Activated CD8-positive, alpha-beta memory T cell treated with anti-CD3 and anti-CD28 coated beads, Interleukin-2, amount 50 U/mL, for 48 hours (primary cell): ENCODE results near the gene HAP1.
"Not testable (repeated sequence)": the region's sequence is repeated elsewhere in the genome, so short reads cannot be mapped to it uniquely, and the experiment has no call there.

ENCODE experiments used
- DNase-seq: peaks from one replicate; pipeline ENCODE4 v3.0.0-alpha.2; 2020

The HAP1 gene

GRCh38 chr17:41734139-41734948 lies at the start of gene HAP1:
Gene HAP1, minus strand, starts transcription at chr17:41734643. Its CDS starts 9 bp downstream, at chr17:41734634.
- DNase-seq: peak; percentile 65

GRCh38 chr17:41782142-41782541 lies 47.7 kb upstream of the HAP1 start:
- no peak for DNase-seq

GRCh38 chr17:41781404-41782110 lies 47.1 kb upstream of the HAP1 start:
- DNase-seq: no peak

- no peak for DNase-seq
Measured at GRCh38 chr17:41779954-41780353, 45.5 kb upstream of the HAP1 start.

GRCh38 chr17:41777574-41778188 lies 43.2 kb upstream of the HAP1 start:
- DNase-seq: no peak

GRCh38 chr17:41777157-41777573 lies 42.7 kb upstream of the HAP1 start:
- no peak for DNase-seq

GRCh38 chr17:41776262-41776900 lies 41.9 kb upstream of the HAP1 start:
- DNase-seq: not testable (repeated sequence)

GRCh38 chr17:41775394-41776226 lies 41.2 kb upstream of the HAP1 start:
- no peak for DNase-seq

- DNase-seq: no peak
Measured at GRCh38 chr17:41773731-41774193, 39.3 kb upstream of the HAP1 start.

GRCh38 chr17:41773190-41773588 lies 38.7 kb upstream of the HAP1 start:
- no peak for DNase-seq

GRCh38 chr17:41772586-41773189 lies 38.2 kb upstream of the HAP1 start:
- no peak for DNase-seq

GRCh38 chr17:41772218-41772585 lies 37.8 kb upstream of the HAP1 start:
- no peak for DNase-seq

- DNase-seq: no peak
Measured at GRCh38 chr17:41771389-41772206, 37.2 kb upstream of the HAP1 start.

GRCh38 chr17:41769985-41770384 lies 35.5 kb upstream of the HAP1 start:
- no peak for DNase-seq

- no peak for DNase-seq
Measured at GRCh38 chr17:41769346-41769862, 35.0 kb upstream of the HAP1 start.

- no peak for DNase-seq
Measured at GRCh38 chr17:41768682-41769288, 34.3 kb upstream of the HAP1 start.

GRCh38 chr17:41767324-41768042 lies 33.0 kb upstream of the HAP1 start:
- DNase-seq: no peak

GRCh38 chr17:41766135-41766534 lies 31.7 kb upstream of the HAP1 start:
- no peak for DNase-seq

- DNase-seq: no peak
Measured at GRCh38 chr17:41763327-41763726, 28.9 kb upstream of the HAP1 start.

GRCh38 chr17:41762841-41763240 lies 28.4 kb upstream of the HAP1 start:
- DNase-seq: no peak
